GM23338 (cell line): Measurements from ENCODE around the gene DIABLO. TPM values are rescaled to one million over a fixed set of nuclear protein-coding genes. Genes with fewer than 3 reads are reported as not detected.

Experiments used
- JUNB ChIP-seq: IDR thresholded peaks from one replicate; pipeline ENCODE4 v1.6.1; 2016; ENCODE audit warnings: antibody characterized with exemption; ENCODE audit not compliant: unreplicated experiment
- POLR2AphosphoS5 ChIP-seq: IDR thresholded peaks from 2 replicates; pipeline ENCODE4 v1.6.1; 2016; ENCODE audit warnings: antibody characterized with exemption, low read depth
- STAT1 ChIP-seq: IDR thresholded peaks from one replicate; pipeline ENCODE4 v1.6.1; 2016; ENCODE audit warnings: antibody characterized with exemption; ENCODE audit not compliant: unreplicated experiment
- ZNF114 ChIP-seq: fragments of 250-450 bp; sonication (Bioruptor Pico); IDR thresholded peaks from 2 replicates; pipeline ENCODE4 v1.5.0; 2020; ENCODE audit warnings: mild to moderate bottlenecking, moderate library complexity
- ZNF331 ChIP-seq: fragments of 250-450 bp; sonication (Bioruptor Pico); IDR thresholded peaks from 2 replicates; pipeline ENCODE4 v1.5.0; 2020; ENCODE audit warnings: low read depth, mild to moderate bottlenecking, moderate library complexity
- polyA plus RNA-seq: library from polyadenylated mRNA; unstranded; fragments of >200 nt; fragmentation: Nextera tagmentation; extraction: Ambion mirVana; gene quantifications from 2 replicates; pipeline ENCODE4 v1.2.1, GENCODE V29; 2016
- total RNA-seq: library from RNA; depleted of rRNA; stranded (reverse); fragments of >200 nt; shearing (Covaris generic); gene quantifications from 2 replicates; pipeline ENCODE4 v1.2.3, GENCODE V29; 2014
- TF ChIP-seq, protein P1 (sequence below): fragments of 250-450 bp; sonication (Bioruptor Pico); IDR thresholded peaks from 2 replicates; pipeline ENCODE4 v1.5.0; 2020; ENCODE audit warnings: mild to moderate bottlenecking, moderate library complexity
- TF ChIP-seq, protein P2 (sequence below): IDR thresholded peaks from one replicate; pipeline ENCODE4 v1.6.1; 2018; ENCODE audit warnings: antibody characterized with exemption; ENCODE audit not compliant: unreplicated experiment

DIABLO gene
- total and polyA plus RNA-seq, 2 experiments from 2014 or later = 72.0 to 82.7 TPM

DNA sequence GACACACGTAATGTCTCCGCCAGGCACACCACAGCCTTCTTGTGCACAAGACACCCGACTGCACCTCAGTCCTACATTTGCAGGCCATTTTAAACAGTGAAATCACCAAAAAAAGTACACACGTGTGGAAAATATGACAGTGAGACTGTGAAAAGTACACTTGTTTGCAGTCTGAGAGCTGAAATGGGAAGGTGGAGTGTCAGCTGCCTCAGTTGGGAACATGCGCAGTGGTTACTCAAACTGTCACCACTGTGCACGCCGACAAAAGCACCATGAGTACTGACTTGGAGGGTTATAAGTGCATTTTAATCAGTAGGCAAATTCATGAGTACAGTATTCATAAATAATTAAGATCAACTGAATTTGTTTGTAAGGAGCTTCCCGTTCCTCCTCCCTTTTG is 24.7 kb upstream of the DIABLO start (continued):
- TF ChIP-seq, protein P1, sequence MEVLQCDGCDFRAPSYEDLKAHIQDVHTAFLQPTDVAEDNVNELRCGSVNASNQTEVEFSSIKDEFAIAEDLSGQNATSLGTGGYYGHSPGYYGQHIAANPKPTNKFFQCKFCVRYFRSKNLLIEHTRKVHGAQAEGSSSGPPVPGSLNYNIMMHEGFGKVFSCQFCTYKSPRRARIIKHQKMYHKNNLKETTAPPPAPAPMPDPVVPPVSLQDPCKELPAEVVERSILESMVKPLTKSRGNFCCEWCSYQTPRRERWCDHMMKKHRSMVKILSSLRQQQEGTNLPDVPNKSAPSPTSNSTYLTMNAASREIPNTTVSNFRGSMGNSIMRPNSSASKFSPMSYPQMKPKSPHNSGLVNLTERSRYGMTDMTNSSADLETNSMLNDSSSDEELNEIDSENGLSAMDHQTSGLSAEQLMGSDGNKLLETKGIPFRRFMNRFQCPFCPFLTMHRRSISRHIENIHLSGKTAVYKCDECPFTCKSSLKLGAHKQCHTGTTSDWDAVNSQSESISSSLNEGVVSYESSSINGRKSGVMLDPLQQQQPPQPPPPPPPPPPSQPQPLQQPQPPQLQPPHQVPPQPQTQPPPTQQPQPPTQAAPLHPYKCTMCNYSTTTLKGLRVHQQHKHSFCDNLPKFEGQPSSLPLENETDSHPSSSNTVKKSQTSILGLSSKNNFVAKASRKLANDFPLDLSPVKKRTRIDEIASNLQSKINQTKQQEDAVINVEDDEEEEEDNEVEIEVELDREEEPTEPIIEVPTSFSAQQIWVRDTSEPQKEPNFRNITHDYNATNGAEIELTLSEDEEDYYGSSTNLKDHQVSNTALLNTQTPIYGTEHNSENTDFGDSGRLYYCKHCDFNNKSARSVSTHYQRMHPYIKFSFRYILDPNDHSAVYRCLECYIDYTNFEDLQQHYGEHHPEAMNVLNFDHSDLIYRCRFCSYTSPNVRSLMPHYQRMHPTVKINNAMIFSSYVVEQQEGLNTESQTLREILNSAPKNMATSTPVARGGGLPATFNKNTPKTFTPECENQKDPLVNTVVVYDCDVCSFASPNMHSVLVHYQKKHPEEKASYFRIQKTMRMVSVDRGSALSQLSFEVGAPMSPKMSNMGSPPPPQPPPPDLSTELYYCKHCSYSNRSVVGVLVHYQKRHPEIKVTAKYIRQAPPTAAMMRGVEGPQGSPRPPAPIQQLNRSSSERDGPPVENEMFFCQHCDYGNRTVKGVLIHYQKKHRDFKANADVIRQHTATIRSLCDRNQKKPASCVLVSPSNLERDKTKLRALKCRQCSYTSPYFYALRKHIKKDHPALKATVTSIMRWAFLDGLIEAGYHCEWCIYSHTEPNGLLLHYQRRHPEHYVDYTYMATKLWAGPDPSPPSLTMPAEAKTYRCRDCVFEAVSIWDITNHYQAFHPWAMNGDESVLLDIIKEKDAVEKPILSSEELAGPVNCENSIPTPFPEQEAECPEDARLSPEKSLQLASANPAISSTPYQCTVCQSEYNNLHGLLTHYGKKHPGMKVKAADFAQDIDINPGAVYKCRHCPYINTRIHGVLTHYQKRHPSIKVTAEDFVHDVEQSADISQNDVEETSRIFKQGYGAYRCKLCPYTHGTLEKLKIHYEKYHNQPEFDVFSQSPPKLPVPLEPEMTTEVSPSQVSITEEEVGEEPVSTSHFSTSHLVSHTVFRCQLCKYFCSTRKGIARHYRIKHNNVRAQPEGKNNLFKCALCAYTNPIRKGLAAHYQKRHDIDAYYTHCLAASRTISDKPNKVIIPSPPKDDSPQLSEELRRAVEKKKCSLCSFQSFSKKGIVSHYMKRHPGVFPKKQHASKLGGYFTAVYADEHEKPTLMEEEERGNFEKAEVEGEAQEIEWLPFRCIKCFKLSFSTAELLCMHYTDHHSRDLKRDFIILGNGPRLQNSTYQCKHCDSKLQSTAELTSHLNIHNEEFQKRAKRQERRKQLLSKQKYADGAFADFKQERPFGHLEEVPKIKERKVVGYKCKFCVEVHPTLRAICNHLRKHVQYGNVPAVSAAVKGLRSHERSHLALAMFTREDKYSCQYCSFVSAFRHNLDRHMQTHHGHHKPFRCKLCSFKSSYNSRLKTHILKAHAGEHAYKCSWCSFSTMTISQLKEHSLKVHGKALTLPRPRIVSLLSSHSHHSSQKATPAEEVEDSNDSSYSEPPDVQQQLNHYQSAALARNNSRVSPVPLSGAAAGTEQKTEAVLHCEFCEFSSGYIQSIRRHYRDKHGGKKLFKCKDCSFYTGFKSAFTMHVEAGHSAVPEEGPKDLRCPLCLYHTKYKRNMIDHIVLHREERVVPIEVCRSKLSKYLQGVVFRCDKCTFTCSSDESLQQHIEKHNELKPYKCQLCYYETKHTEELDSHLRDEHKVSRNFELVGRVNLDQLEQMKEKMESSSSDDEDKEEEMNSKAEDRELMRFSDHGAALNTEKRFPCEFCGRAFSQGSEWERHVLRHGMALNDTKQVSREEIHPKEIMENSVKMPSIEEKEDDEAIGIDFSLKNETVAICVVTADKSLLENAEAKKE (CRISPR knock-in tag) = no peak
- TF ChIP-seq, protein P2, sequence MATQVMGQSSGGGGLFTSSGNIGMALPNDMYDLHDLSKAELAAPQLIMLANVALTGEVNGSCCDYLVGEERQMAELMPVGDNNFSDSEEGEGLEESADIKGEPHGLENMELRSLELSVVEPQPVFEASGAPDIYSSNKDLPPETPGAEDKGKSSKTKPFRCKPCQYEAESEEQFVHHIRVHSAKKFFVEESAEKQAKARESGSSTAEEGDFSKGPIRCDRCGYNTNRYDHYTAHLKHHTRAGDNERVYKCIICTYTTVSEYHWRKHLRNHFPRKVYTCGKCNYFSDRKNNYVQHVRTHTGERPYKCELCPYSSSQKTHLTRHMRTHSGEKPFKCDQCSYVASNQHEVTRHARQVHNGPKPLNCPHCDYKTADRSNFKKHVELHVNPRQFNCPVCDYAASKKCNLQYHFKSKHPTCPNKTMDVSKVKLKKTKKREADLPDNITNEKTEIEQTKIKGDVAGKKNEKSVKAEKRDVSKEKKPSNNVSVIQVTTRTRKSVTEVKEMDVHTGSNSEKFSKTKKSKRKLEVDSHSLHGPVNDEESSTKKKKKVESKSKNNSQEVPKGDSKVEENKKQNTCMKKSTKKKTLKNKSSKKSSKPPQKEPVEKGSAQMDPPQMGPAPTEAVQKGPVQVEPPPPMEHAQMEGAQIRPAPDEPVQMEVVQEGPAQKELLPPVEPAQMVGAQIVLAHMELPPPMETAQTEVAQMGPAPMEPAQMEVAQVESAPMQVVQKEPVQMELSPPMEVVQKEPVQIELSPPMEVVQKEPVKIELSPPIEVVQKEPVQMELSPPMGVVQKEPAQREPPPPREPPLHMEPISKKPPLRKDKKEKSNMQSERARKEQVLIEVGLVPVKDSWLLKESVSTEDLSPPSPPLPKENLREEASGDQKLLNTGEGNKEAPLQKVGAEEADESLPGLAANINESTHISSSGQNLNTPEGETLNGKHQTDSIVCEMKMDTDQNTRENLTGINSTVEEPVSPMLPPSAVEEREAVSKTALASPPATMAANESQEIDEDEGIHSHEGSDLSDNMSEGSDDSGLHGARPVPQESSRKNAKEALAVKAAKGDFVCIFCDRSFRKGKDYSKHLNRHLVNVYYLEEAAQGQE = no peak
- TF ChIP-seq JUNB = no peak
- TF ChIP-seq STAT1 = no peak
- no peak for TF ChIP-seq POLR2AphosphoS5
- no peak for TF ChIP-seq ZNF114 (CRISPR knock-in tag)
- no peak for TF ChIP-seq ZNF331 (CRISPR knock-in tag)
